Bronchial epithelial cell (primary cell): ENCODE results near the gene CCNJ. TPM values are rescaled to one million over a fixed set of nuclear protein-coding genes. Genes with fewer than 3 reads are reported as not detected.

Experiments
- DNase-seq: peaks from one replicate; pipeline ENCODE4 v3.0.0-alpha.2; 2010; ENCODE audit warnings: low read depth
- FAIRE-seq: peaks from 2 replicates; lab custom pipeline; 2011; peaks lifted over from hg19 to GRCh38; lab: Jason Lieb, UNC
- H3K27me3 ChIP-seq: 2 replicates; pipeline ENCODE4 v1.5.1; 2011; ENCODE audit warnings: low read length; ENCODE audit not compliant: control insufficient read depth, insufficient read depth
- H3K36me3 ChIP-seq: 2 replicates; pipeline ENCODE4 v1.5.1; 2011; ENCODE audit warnings: low read length; ENCODE audit not compliant: control insufficient read depth, insufficient read depth
- H3K4me3 ChIP-seq: 2 replicates; pipeline ENCODE4 v1.5.1; 2011; ENCODE audit warnings: mild to moderate bottlenecking, low read depth, low read length, control low read depth
- CTCF ChIP-seq: IDR thresholded peaks from 2 replicates; pipeline ENCODE4 v1.5.1; 2011; ENCODE audit warnings: mild to moderate bottlenecking, moderate library complexity, low read length, control low read depth, inconsistent platforms; ENCODE audit not compliant: insufficient read depth, severe bottlenecking
- total RNA-seq: library from RNA; depleted of rRNA; stranded (reverse); fragments of >200 nt; gene quantifications from 2 replicates; pipeline ENCODE4 v1.2.1, GENCODE V29; 2014

Gene CCNJ
- total RNA-seq, 1 donor from 2014 or later: 10.5 TPM

GRCh38 chr10:96017191-96017687, 26.1 kb upstream of the CCNJ start:
- Histone ChIP-seq H3K4me3 (no peak overlapping the region), H3K36me3 (no peaks in the 10 kb centered on the region), H3K27me3 (no peaks in the 10 kb centered on the region)
- no peak for FAIRE-seq
- peak; percentile 68 for DNase-seq
- TF ChIP-seq CTCF: peak; percentile 61

- no peak for TF ChIP-seq CTCF
- Histone ChIP-seq H3K27me3 (no peaks in the 10 kb centered on the region), H3K36me3 (no peaks in the 10 kb centered on the region), H3K4me3 (no peak overlapping the region)
- FAIRE-seq: no peak
- no peak for DNase-seq
These were observed 22.1 kb upstream of the CCNJ start for GRCh38 chr10:96021332-96021731.

GRCh38 chr10:96022739-96023138, 20.6 kb upstream of the CCNJ start:
- no peaks in the 10 kb centered on the region for H3K36me3 ChIP-seq
- no peaks in the 10 kb centered on the region for H3K27me3 ChIP-seq
- no peak overlapping the region for H3K4me3 ChIP-seq
- FAIRE-seq (no peak), DNase-seq (no peak)
- TF ChIP-seq CTCF: no peak

GRCh38 chr10:96023168-96023567, 20.2 kb upstream of the CCNJ start:
- FAIRE-seq: no peak

GRCh38 chr10:96025566-96025965, 17.8 kb upstream of the CCNJ start:
- FAIRE-seq: no peak
- Histone ChIP-seq H3K27me3 (no peaks in the 10 kb centered on the region), H3K4me3 (no peak overlapping the region), H3K36me3 (no peaks in the 10 kb centered on the region)
- TF ChIP-seq CTCF: peak; percentile 36
- DNase-seq: peak; percentile 23

More at GRCh38 chr10:96023168-96023567, 20.2 kb upstream of the CCNJ start:
- no peaks in the 10 kb centered on the region for H3K36me3 ChIP-seq
- no peak for TF ChIP-seq CTCF
- H3K27me3 ChIP-seq: no peaks in the 10 kb centered on the region
- DNase-seq: no peak
- no peak overlapping the region for H3K4me3 ChIP-seq

GRCh38 chr10:96034625-96035024, 8.8 kb upstream of the CCNJ start:
- H3K27me3 ChIP-seq: no peaks in the 10 kb centered on the region
- H3K36me3 ChIP-seq: no peaks in the 10 kb centered on the region
- no peak for FAIRE-seq
- H3K4me3 ChIP-seq: no peak overlapping the region
- no peak for DNase-seq
- no peak for TF ChIP-seq CTCF
